ENCODE results near the gene FURIN.

DNA sequence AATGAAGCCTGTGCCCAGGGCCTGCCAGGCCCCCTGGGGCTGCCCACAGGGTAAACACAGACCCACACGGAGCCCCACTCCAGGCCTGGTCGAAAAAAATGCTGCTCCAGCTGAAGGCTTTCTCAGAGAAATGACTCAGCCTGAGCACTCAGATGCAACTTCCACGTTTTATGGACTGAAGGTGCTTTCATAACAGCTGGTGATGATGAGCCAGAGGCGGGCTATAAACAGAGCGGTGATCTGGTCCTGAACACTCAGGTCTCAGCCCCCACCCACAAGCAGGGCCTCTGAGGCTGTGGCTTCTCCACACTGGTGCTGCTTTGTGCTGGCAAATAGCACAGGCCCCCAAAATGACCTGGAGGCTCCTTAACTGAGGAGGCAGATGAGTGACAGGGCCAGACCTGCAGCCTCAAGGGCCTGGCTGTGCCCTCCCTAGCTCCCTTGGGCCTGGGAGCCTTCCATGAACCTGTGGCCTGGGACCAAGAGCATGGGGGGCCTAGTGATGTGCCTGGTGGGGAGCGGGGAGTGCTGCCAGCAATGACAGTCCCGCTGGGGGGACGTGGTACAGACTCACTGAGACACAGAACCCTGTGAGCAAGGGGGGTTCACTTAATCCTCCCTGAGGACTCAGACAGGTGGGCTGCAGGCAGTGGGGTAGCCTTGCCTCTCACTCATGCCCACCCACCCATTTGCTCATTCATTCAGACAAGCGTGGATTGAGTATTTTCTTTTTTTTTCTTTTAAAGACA lies 23.0 kb upstream of the FURIN start:
- TF ChIP-seq, protein P1, sequence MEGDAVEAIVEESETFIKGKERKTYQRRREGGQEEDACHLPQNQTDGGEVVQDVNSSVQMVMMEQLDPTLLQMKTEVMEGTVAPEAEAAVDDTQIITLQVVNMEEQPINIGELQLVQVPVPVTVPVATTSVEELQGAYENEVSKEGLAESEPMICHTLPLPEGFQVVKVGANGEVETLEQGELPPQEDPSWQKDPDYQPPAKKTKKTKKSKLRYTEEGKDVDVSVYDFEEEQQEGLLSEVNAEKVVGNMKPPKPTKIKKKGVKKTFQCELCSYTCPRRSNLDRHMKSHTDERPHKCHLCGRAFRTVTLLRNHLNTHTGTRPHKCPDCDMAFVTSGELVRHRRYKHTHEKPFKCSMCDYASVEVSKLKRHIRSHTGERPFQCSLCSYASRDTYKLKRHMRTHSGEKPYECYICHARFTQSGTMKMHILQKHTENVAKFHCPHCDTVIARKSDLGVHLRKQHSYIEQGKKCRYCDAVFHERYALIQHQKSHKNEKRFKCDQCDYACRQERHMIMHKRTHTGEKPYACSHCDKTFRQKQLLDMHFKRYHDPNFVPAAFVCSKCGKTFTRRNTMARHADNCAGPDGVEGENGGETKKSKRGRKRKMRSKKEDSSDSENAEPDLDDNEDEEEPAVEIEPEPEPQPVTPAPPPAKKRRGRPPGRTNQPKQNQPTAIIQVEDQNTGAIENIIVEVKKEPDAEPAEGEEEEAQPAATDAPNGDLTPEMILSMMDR (IDR thresholded peaks at IDR 0.05) = no peak
- TF ChIP-seq POLR2A (IDR thresholded peaks at IDR 0.05) = no peak

Data from uterus (tissue), 2 donors.